Measurements from ENCODE around the gene CDC6. TPM values are rescaled to one million over a fixed set of nuclear protein-coding genes. Genes with fewer than 3 reads are reported as not detected.

The CDC6 gene
- total and polyA plus RNA-seq, 2 of the 8 experiments (the other 6 are each of a cell fraction or from before 2014, with no cell fraction given), result 50.5 to 140 TPM

DNA sequence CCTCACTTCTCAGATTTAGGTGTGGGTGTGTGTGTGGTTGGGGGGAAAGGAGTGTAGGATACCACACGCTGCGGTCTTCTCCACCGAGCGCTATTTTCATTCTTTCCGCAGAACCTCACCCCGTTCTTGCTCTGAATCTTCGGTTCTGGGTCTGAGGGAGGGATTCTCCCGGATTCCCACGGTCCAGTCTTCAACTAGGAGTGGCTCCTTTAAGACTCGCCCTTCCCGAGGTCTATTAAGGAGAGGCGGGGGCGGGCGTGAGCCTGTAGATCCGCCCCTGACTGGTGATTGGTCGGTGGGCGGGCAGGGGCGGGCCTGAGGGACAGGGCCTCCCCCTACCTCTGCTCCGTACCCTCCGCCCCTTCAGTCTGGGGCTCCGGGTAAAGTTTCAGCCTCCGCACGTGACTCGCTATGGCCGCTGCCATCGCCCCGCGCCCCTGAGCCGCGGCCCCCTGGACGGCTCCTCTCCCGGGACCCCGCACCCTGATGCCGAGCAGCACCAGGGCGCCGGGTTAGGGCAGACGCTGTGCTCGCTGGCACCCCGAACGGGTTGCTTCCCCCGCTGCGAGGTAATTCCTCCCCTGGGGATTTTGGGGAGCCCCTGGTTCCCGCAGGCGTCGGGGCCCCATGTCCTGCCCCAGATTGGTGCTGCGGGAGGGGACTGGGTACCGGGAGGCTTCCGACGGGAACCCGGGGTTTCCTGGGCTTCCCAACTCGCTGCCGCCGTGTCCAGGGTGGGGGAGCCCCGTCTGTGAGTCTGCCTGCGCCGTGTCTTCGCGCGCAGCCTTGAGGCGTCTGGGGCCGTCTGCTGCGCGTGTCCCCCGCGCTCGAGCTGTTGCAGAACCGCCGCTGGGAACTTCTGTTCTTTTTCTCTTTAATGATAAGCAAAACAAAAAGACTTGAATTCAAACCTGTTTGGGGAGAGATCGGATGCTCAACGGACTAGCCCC is 30.5 kb downstream of the CDC6 start (continued):
- TF ChIP-seq TEAD4 (IDR thresholded peaks at IDR 0.05; ENCODE audit: low read depth, low read length), result no peak
- no peak for TF ChIP-seq BRCA1 (IDR thresholded peaks at IDR 0.05; ENCODE audit: low read depth, low read length)
- TF ChIP-seq, protein P1, sequence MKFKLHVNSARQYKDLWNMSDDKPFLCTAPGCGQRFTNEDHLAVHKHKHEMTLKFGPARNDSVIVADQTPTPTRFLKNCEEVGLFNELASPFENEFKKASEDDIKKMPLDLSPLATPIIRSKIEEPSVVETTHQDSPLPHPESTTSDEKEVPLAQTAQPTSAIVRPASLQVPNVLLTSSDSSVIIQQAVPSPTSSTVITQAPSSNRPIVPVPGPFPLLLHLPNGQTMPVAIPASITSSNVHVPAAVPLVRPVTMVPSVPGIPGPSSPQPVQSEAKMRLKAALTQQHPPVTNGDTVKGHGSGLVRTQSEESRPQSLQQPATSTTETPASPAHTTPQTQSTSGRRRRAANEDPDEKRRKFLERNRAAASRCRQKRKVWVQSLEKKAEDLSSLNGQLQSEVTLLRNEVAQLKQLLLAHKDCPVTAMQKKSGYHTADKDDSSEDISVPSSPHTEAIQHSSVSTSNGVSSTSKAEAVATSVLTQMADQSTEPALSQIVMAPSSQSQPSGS (IDR thresholded peaks at IDR 0.05; ENCODE audit: low read length), result no peak
- TF ChIP-seq EGR1 (IDR thresholded peaks at IDR 0.05; ENCODE audit: borderline replicate concordance, low read depth, low read length), result peak; percentile 81; the same call in 1 of the 2 replicates
- peak; percentile 43 for TF ChIP-seq RNF2 (IDR thresholded peaks at IDR 0.05; ENCODE audit: borderline replicate concordance, low read depth, low read length, missing control alignments, poor library complexity, severe bottlenecking)
- no peak for TF ChIP-seq TCF12 (IDR thresholded peaks at IDR 0.05; ENCODE audit: low read depth, low read length)
- no peak for TF ChIP-seq JUND (IDR thresholded peaks at IDR 0.05; ENCODE audit: low read length)
- peak; percentile 84 for TF ChIP-seq SP1 (IDR thresholded peaks at IDR 0.05; ENCODE audit: low read depth, low read length)
- TF ChIP-seq ASH2L (IDR thresholded peaks at IDR 0.05; ENCODE audit: low read length), result peak; percentile 74
- no peak for TF ChIP-seq CBX5 (IDR thresholded peaks at IDR 0.05; ENCODE audit: low read depth, low read length)
